Body of pancreas (tissue), 4 donors: Measurements from ENCODE around the gene CFAP70. TPM values are rescaled to one million over a fixed set of nuclear protein-coding genes. Genes with fewer than 3 reads are reported as not detected.

ENCODE experiments used
- ATAC-seq: fragments of 150-250 bp; one replicate; pipeline ENCODE4 v1.9.1; 2016
- DNase-seq, 4 donors: peaks; one replicate each; pipeline ENCODE4 v3.0.0-alpha.2; 2019
- H3K27ac ChIP-seq, 4 donors: fragments of 200-600 bp; sonication (generic); 1 replicate in 3 of 4; 2 replicates in 1 of 4; pipeline versions ENCODE4 v1.5.1 to v1.6.1; 2016 to 2019; ENCODE audit warnings: mild to moderate bottlenecking in 1 of 4, mixed read lengths in 1 of 4, moderate library complexity in 1 of 4
- H3K27me3 ChIP-seq, 2 donors: fragments of 200-600 bp; sonication (generic); one replicate each; pipeline ENCODE4 v1.6.0; 2016; ENCODE audit warnings: mild to moderate bottlenecking in 1 of 2
- H3K36me3 ChIP-seq, 2 donors: fragments of 200-600 bp; sonication (generic); replicated peaks in 1 of 2; 2 replicates each; pipeline ENCODE4 v1.5.1; 2016; ENCODE audit warnings: low read depth in 2 of 2; ENCODE audit not compliant: insufficient read depth in 1 of 2
- H3K4me1 ChIP-seq: fragments of 200-600 bp; sonication (generic); one replicate; pipeline ENCODE4 v1.6.0; 2016
- H3K4me3 ChIP-seq, 2 donors: fragments of 200-600 bp; sonication (generic); 1 replicate in 1 of 2; 2 replicates in 1 of 2; pipeline ENCODE4 v1.5.1; 2016 to 2019
- H3K9me3 ChIP-seq, 3 donors: fragments of 200-600 bp; sonication (generic); 1 replicate in 2 of 3; 2 replicates in 1 of 3; pipeline ENCODE4 v1.5.1; 2016
- CTCF ChIP-seq, 7 experiments: fragments of 450-650 bp in 4 of 7; fragments of 200-600 bp in 3 of 7; sonication (generic) in 3 of 7; IDR thresholded peaks; one replicate each; pipeline ENCODE4 v1.5.1; 2016 to 2019; ENCODE audit warnings: antibody characterized with exemption in 7 of 7
- POLR2A ChIP-seq, 3 donors: fragments of 450-650 bp; IDR thresholded peaks; one replicate each; pipeline ENCODE4 v1.6.1; 2016; ENCODE audit warnings: antibody characterized with exemption in 3 of 3, mild to moderate bottlenecking in 2 of 3
- WGBS, 2 donors: methylation state at CpG; one replicate each; pipeline ENCODE4 v1.1.5; 2017; 5-methylcytosine and 5-hydroxymethylcytosine counted together
- intact Hi-C: fragments of 100-400 bp; cut with DNase I; formaldehyde crosslinking; loops from one replicate; pipeline ENCODE4 v1.15.1; 2023
- total RNA-seq, 2 donors: library from RNA; depleted of rRNA; stranded (reverse); fragments of >200 nt; gene quantifications; one replicate each; pipeline ENCODE4 v1.1.0, GENCODE V29; 2016

The CFAP70 gene
- 10 to 100 TPM in 1 of 2 donors, 1 to 10 TPM in 1; 8.8 to 11.5 TPM for total RNA-seq

GRCh38 chr10:73358331-73359279 is at the start of gene CFAP70:
Gene CFAP70, minus strand, starts transcription at chr10:73358864. Its CDS starts 4,068 bp downstream, at chr10:73354796.
- peak within 1 kb of the TSS; percentile 45 to 74 (median 66) for H3K27ac ChIP-seq
- ATAC-seq (peak; percentile 99), DNase-seq (peak; percentile 94 to 97 (median 96))
- WGBS, 2 donors: 0% methylated on average over 43 to 45 of the region's 45 CpGs
- H3K4me3 ChIP-seq: peak within 1 kb of the TSS; percentile 73 to 76
- TF ChIP-seq POLR2A (IDR thresholded peaks at IDR 0.05) (peak in 2 of 3 donors; percentile 43 to 74), CTCF (IDR thresholded peaks at IDR 0.05) (no peak)
- peaks cover 13% of the 10 kb centered on the region for H3K4me1 ChIP-seq
- H3K36me3 ChIP-seq: no peaks in the 10 kb centered on the region
- intact Hi-C loops: no loop called here
- no peaks in the 10 kb centered on the region for H3K9me3 ChIP-seq
- no peaks in the 10 kb centered on the region for H3K27me3 ChIP-seq

- Histone ChIP-seq H3K36me3 (no peaks in the 10 kb centered on the region), H3K27ac (no peak overlapping the region), H3K4me3 (no peak overlapping the region), H3K27me3 (no peaks in the 10 kb centered on the region), H3K4me1 (peaks cover 37% of the 10 kb centered on the region), H3K9me3 (no peaks in the 10 kb centered on the region)
- TF ChIP-seq CTCF (IDR thresholded peaks at IDR 0.05) (no peak), POLR2A (IDR thresholded peaks at IDR 0.05) (no peak)
- ATAC-seq (no peak), DNase-seq (no peak)
- 90 to 95% methylated on average over 5 of the region's 5 CpGs for WGBS, 2 donors
- intact Hi-C loops: no loop called here
Measured at GRCh38 chr10:73408061-73408460, 49.4 kb upstream of the CFAP70 start.

- Histone ChIP-seq H3K27ac (no peak overlapping the region), H3K9me3 (no peaks in the 10 kb centered on the region), H3K27me3 (no peaks in the 10 kb centered on the region), H3K4me3 (no peak overlapping the region), H3K4me1 (peaks cover 33% of the 10 kb centered on the region), H3K36me3 (no peaks in the 10 kb centered on the region)
- DNase-seq (no peak), ATAC-seq (no peak)
- no peak for TF ChIP-seq CTCF (IDR thresholded peaks at IDR 0.05)
- TF ChIP-seq POLR2A (IDR thresholded peaks at IDR 0.05): no peak
- 53 to 60% methylated on average over 1 of the region's 1 CpG for WGBS, 2 donors
- intact Hi-C loops: no loop called here
Measured at GRCh38 chr10:73407495-73407894, 48.8 kb upstream of the CFAP70 start.

GRCh38 chr10:73406846-73407245 is 48.2 kb upstream of the CFAP70 start:
- ATAC-seq (no peak), DNase-seq (no peak)
- Histone ChIP-seq H3K9me3 (no peaks in the 10 kb centered on the region), H3K4me3 (no peak overlapping the region), H3K27ac (no peak overlapping the region), H3K4me1 (peaks cover 26% of the 10 kb centered on the region), H3K36me3 (no peaks in the 10 kb centered on the region), H3K27me3 (no peaks in the 10 kb centered on the region)
- 76 to 82% methylated on average over 5 of the region's 5 CpGs for whole genome bisulfite sequencing, 2 donors
- TF ChIP-seq CTCF (IDR thresholded peaks at IDR 0.05): no peak
- TF ChIP-seq POLR2A (IDR thresholded peaks at IDR 0.05): no peak
- intact Hi-C loops: no loop called here
